Fibroblast of pulmonary artery (primary cell): Measurements from ENCODE around the gene TYROBP.
"Not testable (repeated sequence)": the region's sequence is repeated elsewhere in the genome, so short reads cannot be mapped to it uniquely, and the experiment has no call there.

ENCODE experiments used
- DNase-seq: peaks from one replicate; pipeline ENCODE4 v3.0.0-alpha.2; 2010; ENCODE audit warnings: low read depth
- H3K4me3 ChIP-seq: replicated peaks from 2 replicates; pipeline ENCODE4 v1.5.1; 2011; ENCODE audit warnings: low read depth, mild to moderate bottlenecking, control low read depth, low read length, moderate library complexity
- TF ChIP-seq, protein P1 (sequence below): IDR thresholded peaks from 2 replicates; pipeline ENCODE4 v1.5.1; 2011; ENCODE audit warnings: mild to moderate bottlenecking, control low read depth, low read length, inconsistent platforms; ENCODE audit errors: missing control alignments

The TYROBP gene

DNA sequence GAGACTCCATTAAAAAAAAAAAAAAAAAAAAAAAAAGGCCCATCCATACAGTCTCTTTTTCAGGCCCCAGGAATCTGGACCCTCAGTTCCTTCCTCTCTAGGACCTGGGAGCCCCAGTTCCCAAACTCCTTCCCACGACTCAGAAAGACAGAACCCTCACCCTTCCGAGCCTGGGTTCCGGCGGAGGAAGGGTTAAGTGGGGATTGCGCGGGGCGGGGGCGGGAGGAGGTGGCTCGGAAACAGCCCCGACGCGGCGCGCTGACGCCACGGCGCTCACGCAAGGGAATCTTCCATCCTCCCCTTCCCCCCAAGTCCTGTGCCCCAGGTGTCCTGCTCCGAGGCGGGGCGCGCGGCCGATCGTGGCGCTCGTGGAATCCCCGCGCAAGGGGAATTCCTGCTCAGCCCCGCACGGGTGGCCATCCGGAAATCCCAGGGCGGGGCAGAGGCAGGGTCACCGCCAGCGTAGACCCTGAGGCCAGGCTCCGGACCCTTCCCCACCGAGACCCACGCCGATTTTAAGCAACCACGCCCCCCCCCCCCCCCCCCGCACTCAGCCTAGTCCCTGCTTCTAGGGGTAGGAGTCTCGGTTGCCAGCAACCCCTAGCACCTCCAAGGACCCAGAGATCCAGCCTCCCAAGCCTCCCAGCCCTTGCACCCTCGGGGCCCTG, 8.4 kb downstream of the TYROBP start:
- peak; percentile 80 for DNase-seq
- H3K4me3 ChIP-seq = peak overlapping the region; percentile 73
- TF ChIP-seq, protein P1, sequence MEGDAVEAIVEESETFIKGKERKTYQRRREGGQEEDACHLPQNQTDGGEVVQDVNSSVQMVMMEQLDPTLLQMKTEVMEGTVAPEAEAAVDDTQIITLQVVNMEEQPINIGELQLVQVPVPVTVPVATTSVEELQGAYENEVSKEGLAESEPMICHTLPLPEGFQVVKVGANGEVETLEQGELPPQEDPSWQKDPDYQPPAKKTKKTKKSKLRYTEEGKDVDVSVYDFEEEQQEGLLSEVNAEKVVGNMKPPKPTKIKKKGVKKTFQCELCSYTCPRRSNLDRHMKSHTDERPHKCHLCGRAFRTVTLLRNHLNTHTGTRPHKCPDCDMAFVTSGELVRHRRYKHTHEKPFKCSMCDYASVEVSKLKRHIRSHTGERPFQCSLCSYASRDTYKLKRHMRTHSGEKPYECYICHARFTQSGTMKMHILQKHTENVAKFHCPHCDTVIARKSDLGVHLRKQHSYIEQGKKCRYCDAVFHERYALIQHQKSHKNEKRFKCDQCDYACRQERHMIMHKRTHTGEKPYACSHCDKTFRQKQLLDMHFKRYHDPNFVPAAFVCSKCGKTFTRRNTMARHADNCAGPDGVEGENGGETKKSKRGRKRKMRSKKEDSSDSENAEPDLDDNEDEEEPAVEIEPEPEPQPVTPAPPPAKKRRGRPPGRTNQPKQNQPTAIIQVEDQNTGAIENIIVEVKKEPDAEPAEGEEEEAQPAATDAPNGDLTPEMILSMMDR = no peak

GRCh38 chr19:35898499-35898809, 9.6 kb downstream of the TYROBP start:
- H3K4me3 ChIP-seq = peak overlapping the region; percentile 73
- DNase-seq = no peak
- TF ChIP-seq, protein P1 = no peak

DNA sequence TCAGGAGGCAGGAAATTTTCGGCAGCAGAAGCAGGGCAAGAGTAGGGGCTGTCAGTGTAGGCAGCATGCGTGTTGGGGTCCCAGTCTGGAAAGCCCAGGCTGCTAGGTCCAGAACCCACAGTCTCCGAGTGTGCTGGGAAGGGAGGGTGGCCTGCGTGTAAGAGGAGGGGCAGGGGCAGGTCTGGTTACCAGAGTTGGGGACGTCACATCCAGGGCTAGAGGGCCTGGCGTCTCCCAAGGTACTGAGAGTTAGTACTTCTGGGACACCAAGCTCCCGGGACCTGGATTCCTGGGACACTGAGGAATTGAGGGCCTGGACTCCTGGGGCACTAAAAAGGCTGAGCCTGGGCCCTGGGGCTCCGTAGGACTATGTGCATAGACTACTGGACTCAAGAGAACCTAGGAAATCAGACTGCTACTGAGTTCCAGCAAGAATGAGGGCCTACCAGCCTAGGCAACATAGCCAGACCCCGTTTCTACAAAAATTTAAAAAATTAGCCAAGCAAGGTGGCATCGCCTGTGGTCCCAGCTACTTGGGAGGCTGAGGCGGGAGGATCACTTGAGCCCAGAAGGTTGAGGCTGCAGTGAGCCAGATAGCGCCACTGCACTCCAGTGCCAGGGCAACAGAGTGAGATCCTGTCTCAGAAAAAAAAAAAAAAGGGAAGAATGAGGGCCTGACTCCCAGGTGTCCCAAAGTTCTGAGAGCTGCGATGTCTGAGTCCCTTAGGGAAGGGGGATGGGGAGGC, 10.2 kb downstream of the TYROBP start:
- peak overlapping the region; percentile 73 for H3K4me3 ChIP-seq
- TF ChIP-seq, protein P1 = no peak
- DNase-seq = no peak

GRCh38 chr19:35896643-35897040, 11.5 kb downstream of the TYROBP start:
- TF ChIP-seq, protein P1 = no peak
- no peak for DNase-seq
- H3K4me3 ChIP-seq = no peak overlapping the region

DNA sequence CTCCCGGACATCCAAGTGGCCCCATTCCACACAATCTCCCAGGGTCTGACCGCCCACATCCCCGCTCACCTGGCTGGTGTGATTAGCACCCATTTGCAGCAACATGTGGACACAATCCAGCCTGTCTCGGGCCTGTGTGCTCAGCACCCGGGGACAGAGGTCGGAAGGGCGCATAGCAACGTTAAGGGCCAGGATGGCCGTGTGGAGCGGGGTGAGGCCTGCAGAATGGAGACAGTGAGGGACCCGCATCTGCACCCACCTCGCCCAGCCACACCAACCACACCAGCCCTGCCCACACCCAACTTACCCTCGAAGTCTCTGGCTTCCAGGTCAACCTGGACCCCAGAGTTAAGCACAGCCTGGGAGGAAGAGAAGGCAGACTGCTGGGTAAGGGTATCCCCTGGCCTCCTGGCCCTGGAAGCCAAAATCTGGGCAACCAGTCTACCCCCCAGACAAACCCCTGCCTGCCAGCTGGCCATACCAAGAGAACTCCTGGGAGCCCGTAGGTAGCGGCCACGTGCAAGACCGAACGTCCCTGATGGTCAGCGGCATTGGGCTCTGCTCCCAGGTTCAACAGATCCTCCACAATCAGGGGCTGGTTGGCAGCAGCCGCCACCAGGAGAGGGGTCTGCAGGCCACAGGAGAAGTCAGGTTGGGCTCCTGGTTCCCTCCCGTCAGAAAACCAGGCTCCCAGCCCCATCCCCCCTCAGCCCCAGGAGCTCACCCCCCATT, 12.0 kb downstream of the TYROBP start:
- no peak overlapping the region for H3K4me3 ChIP-seq
- TF ChIP-seq, protein P1 = no peak
- DNase-seq = no peak

- no peak overlapping the region for H3K4me3 ChIP-seq
- TF ChIP-seq, protein P1 = no peak
- DNase-seq = no peak
These were observed 13.8 kb downstream of the TYROBP start for GRCh38 chr19:35894342-35894741.

GRCh38 chr19:35891819-35892218, 16.3 kb downstream of the TYROBP start:
- H3K4me3 ChIP-seq, DNase-seq: not testable (repeated sequence)
